ENCODE data around the gene TEAD1. TPM values are rescaled to one million over a fixed set of nuclear protein-coding genes. Genes with fewer than 3 reads are reported as not detected.

The TEAD1 gene
- polyA plus RNA-seq, 1 experiment, result 113 TPM

DNA sequence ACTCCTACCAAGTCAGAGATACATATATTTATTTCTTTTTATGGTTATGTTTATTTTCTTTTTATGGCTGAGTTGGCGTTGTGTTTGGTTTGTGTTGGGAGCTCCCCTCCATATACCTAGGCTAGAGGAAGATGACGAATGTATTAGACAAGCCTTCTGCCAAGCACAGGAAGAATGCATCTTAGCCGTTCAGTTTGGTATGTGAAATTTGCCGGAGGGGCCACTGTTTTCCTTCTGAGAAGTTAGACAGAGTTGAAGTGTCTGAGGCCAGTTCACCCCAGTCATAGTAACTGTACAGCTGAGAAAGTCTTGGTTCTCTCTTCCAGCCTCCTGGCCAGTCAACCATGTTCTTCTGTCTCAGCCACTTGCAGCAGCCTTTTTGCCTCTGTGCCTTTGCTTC, 29.8 kb downstream of the TEAD1 start:
- peak; percentile 59 for DNase-seq (ENCODE audit: low read depth, low spot score)

DNA sequence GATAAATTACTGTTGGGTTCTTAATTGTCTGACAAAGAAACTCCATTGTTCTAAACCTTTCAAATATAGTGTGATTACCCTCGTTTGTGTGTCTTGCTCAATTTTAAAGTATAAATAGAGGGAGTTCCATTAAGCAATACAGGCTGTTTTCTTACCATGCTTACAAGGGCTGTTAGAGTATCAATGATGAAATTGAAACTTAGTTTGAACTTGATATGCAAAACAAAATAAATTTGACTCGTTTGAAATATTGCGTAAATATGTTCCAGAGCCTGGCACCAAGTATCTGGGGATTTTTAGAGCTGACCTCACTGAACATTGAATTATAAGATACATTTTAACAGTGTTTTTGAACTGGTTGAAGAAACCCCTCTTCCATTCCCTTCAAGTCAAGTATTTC, 31.7 kb downstream of the TEAD1 start:
- no peaks in the 10 kb centered on the region for H3K27me3 ChIP-seq (ENCODE audit: control insufficient read depth, insufficient read depth, low read length)
- no peaks in the 10 kb centered on the region for H3K9me3 ChIP-seq (ENCODE audit: control insufficient read depth, insufficient read depth, low read length)
- POLR2A ChIA-PET, result interaction anchor here (1.6 kb wide), 1 partner anchor 14 kb away, joined by 3 read pairs; no protein-coding TSS in a partner anchor
- TF ChIP-seq, protein P1, sequence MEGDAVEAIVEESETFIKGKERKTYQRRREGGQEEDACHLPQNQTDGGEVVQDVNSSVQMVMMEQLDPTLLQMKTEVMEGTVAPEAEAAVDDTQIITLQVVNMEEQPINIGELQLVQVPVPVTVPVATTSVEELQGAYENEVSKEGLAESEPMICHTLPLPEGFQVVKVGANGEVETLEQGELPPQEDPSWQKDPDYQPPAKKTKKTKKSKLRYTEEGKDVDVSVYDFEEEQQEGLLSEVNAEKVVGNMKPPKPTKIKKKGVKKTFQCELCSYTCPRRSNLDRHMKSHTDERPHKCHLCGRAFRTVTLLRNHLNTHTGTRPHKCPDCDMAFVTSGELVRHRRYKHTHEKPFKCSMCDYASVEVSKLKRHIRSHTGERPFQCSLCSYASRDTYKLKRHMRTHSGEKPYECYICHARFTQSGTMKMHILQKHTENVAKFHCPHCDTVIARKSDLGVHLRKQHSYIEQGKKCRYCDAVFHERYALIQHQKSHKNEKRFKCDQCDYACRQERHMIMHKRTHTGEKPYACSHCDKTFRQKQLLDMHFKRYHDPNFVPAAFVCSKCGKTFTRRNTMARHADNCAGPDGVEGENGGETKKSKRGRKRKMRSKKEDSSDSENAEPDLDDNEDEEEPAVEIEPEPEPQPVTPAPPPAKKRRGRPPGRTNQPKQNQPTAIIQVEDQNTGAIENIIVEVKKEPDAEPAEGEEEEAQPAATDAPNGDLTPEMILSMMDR (IDR thresholded peaks at IDR 0.05; ENCODE audit: low read depth, low read length), result no peak
- no peak overlapping the region for H3K27ac ChIP-seq (ENCODE audit: low read depth, low read length)
- CTCF ChIA-PET, result interaction anchor here (1.0 to 1.4 kb wide), 4 partner anchors 14 to 417 kb away, joined by 3 to 6 read pairs (median 4); no protein-coding TSS in a partner anchor
- DNase-seq (ENCODE audit: low read depth, low spot score), result no peak
- no peak overlapping the region for H3K4me3 ChIP-seq (ENCODE audit: low read depth, low read length)

More for the DNA sequence above, 29.8 kb downstream of the TEAD1 start:
- CTCF ChIA-PET, result interaction anchor here (2.0 kb wide), 1 partner anchor 373 kb away, joined by 7 read pairs; no protein-coding TSS in a partner anchor
- TF ChIP-seq, protein P1 (IDR thresholded peaks at IDR 0.05; ENCODE audit: low read depth, low read length), result no peak
- no peaks in the 10 kb centered on the region for H3K27me3 ChIP-seq (ENCODE audit: control insufficient read depth, insufficient read depth, low read length)
- peak overlapping the region; percentile 50 for H3K27ac ChIP-seq (ENCODE audit: low read depth, low read length)
- no peak overlapping the region for H3K4me3 ChIP-seq (ENCODE audit: low read depth, low read length)
- POLR2A ChIA-PET, result interaction anchor here (0.9 kb wide), 1 partner anchor 11 kb away, joined by 3 read pairs; no protein-coding TSS in a partner anchor
- no peaks in the 10 kb centered on the region for H3K9me3 ChIP-seq (ENCODE audit: control insufficient read depth, insufficient read depth, low read length)

DNA sequence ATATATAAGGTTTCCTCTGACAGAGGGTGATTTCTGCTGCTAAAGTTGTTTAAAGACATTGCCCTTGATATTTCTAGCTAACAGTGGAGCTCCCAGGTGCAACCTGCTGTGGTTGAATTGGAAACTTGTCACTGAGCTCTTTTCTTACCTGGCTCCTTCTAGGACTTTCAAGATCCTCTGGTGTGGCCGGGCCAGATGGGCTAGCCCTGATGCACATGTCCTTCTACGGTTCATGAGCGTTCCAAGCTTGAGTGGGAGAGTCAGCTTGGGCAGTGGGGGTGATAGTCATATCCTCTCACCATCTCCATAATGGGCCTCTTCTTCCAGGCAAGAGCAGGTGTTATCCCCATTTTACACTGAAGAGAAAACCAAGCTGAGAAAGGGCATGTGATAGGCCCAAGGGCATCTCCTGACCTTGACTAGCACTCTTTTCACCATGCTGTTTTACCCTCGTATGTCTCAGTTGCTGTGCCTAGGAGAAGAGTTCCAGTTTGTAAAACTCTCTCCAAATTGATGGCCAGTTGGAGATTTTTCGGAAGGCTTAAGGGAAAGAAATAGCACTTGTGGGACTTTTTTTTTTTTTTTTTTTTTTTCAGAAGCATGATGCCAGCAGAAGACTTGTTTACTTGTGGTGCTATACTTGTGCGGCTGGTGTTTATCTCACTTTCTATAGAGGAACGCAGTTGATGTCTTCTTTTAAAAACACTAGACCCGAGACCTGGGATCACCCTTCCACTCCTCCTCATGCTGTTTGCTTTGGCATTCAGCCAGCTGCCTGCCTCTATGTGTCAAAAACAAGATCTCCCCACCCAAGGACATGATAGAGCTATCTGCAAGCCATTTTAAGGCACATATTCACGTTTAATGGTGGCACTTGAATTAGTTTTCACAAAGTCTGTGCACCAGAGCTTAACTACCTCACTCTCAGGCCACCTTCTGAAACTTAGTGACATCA, 32.6 kb downstream of the TEAD1 start:
- Histone ChIP-seq H3K27me3 (ENCODE audit: control insufficient read depth, insufficient read depth, low read length) (no peaks in the 10 kb centered on the region), H3K4me3 (ENCODE audit: low read depth, low read length) (no peak overlapping the region), H3K9me3 (ENCODE audit: control insufficient read depth, insufficient read depth, low read length) (no peaks in the 10 kb centered on the region), H3K27ac (ENCODE audit: low read depth, low read length) (no peak overlapping the region)
- ChIA-PET POLR2A (interaction anchor here (0.7 to 1.6 kb wide), 2 partner anchors 15 to 435 kb away, joined by 3 read pairs; no protein-coding TSS in a partner anchor), CTCF (interaction anchor here (1.2 to 1.4 kb wide), 2 partner anchors 376 to 418 kb away, joined by 5 to 6 read pairs; no protein-coding TSS in a partner anchor)
- no peak for DNase-seq (ENCODE audit: low read depth, low spot score)
- TF ChIP-seq, protein P1 (IDR thresholded peaks at IDR 0.05; ENCODE audit: low read depth, low read length), result no peak

DNA sequence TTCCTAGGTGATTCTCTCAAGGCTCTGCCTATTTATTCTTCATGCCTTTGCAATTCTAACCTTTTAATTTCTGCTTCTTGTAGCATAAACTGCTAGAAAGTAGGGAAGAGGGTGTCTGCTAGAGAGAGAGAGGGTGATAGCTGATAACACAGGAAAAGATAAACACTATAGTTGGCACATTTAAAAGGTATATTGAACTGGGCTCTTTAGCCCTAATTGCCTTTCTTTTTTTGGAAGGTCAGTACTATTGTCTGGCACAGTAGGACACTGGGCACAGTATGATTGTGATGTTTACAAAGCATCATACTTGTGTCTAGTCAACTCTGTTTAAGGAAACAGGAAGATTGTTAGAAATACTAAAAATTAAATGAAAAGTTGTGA, 33.3 kb downstream of the TEAD1 start:
- no peak overlapping the region for H3K4me3 ChIP-seq (ENCODE audit: low read depth, low read length)
- DNase-seq (ENCODE audit: low read depth, low spot score), result no peak
- no peak overlapping the region for H3K27ac ChIP-seq (ENCODE audit: low read depth, low read length)
- H3K9me3 ChIP-seq (ENCODE audit: control insufficient read depth, insufficient read depth, low read length), result no peaks in the 10 kb centered on the region
- ChIA-PET POLR2A (interaction anchor here (0.7 kb wide), 1 partner anchor 434 kb away, joined by 3 read pairs; no protein-coding TSS in a partner anchor), CTCF (interaction anchor here (1.4 kb wide), 1 partner anchor 418 kb away, joined by 6 read pairs; no protein-coding TSS in a partner anchor)
- no peaks in the 10 kb centered on the region for H3K27me3 ChIP-seq (ENCODE audit: control insufficient read depth, insufficient read depth, low read length)
- TF ChIP-seq, protein P1 (IDR thresholded peaks at IDR 0.05; ENCODE audit: low read depth, low read length), result no peak

Measured in AG04450 (cell line).